Loucy (cell line): Measurements from ENCODE around the gene VIPR1.
A peak's percentile ranks its signal among the peaks of the same experiment; 100 is the strongest.

ENCODE experiments used
- H2AFZ ChIP-seq: fragments of 200-600 bp; sonication (generic); 2 replicates; pipeline ENCODE4 v1.6.0; 2016; ENCODE audit warnings: antibody characterized with exemption, mild to moderate bottlenecking, low read length, moderate library complexity
- H3F3A ChIP-seq: fragments of 200-600 bp; 2 replicates; pipeline ENCODE4 v1.6.0; 2016; ENCODE audit warnings: antibody characterized with exemption, low read depth, mild to moderate bottlenecking
- H3K27me3 ChIP-seq: fragments of 200-600 bp; sonication (generic); 2 replicates; pipeline ENCODE4 v1.6.1; 2014; ENCODE audit warnings: low read length, mild to moderate bottlenecking; ENCODE audit not compliant: insufficient read depth, poor library complexity, severe bottlenecking
- H3K36me3 ChIP-seq: fragments of 200-600 bp; sonication (generic); 2 replicates; pipeline ENCODE4 v1.6.1; 2016; ENCODE audit warnings: low read length; ENCODE audit not compliant: insufficient read depth
- H3K4me1 ChIP-seq: fragments of 200-600 bp; sonication (generic); 2 replicates; pipeline ENCODE4 v1.5.1; 2014; ENCODE audit warnings: low read length, mild to moderate bottlenecking; ENCODE audit not compliant: insufficient read depth, poor library complexity, severe bottlenecking
- H3K4me2 ChIP-seq: fragments of 200-600 bp; sonication (generic); 2 replicates; pipeline ENCODE4 v1.6.0; 2014; ENCODE audit warnings: antibody characterized with exemption, low read length, low read depth, mild to moderate bottlenecking; ENCODE audit not compliant: poor library complexity, severe bottlenecking
- H3K4me3 ChIP-seq: fragments of 200-600 bp; sonication (generic); 2 replicates; pipeline ENCODE4 v1.5.1; 2014; ENCODE audit warnings: low read length, mild to moderate bottlenecking, mixed read lengths; ENCODE audit not compliant: poor library complexity, severe bottlenecking
- H3K79me2 ChIP-seq: fragments of 200-600 bp; sonication (generic); 2 replicates; pipeline ENCODE4 v1.6.1; 2014; ENCODE audit warnings: low read length; ENCODE audit not compliant: insufficient read depth
- H3K9ac ChIP-seq: fragments of 200-600 bp; sonication (generic); 2 replicates; pipeline ENCODE4 v1.6.0; 2014; ENCODE audit warnings: mild to moderate bottlenecking, low read depth, low read length, moderate library complexity; ENCODE audit not compliant: poor library complexity, severe bottlenecking
- H3K9me2 ChIP-seq: fragments of 200-600 bp; sonication (generic); replicated peaks from 2 replicates; pipeline ENCODE4 v1.6.1; 2016; ENCODE audit warnings: low read depth, low read length, mixed read lengths
- H3K9me3 ChIP-seq: fragments of 200-600 bp; sonication (generic); 2 replicates; pipeline ENCODE4 v1.6.1; 2014; ENCODE audit warnings: mild to moderate bottlenecking, antibody characterized with exemption, low read length, low read depth; ENCODE audit not compliant: insufficient read depth
- H4K20me1 ChIP-seq: fragments of 200-600 bp; sonication (generic); 2 replicates; pipeline ENCODE4 v1.6.0; 2014; ENCODE audit warnings: antibody characterized with exemption, low read length, mild to moderate bottlenecking; ENCODE audit not compliant: insufficient read depth, poor library complexity, severe bottlenecking
- CTCF ChIP-seq: fragments of 200-600 bp; sonication (generic); conservative IDR thresholded peaks from 2 replicates; pipeline ENCODE4 v1.5.1; 2014; ENCODE audit warnings: mild to moderate bottlenecking, antibody characterized with exemption, low read length
- EZH2phosphoT487 ChIP-seq: fragments of 200-600 bp; IDR thresholded peaks from 2 replicates; pipeline ENCODE4 v1.6.1; 2018; ENCODE audit warnings: antibody characterized with exemption, mild to moderate bottlenecking, moderate library complexity, borderline replicate concordance

The VIPR1 gene

GRCh38 chr3:42511736-42512135 is 9.3 kb downstream of the VIPR1 start:
- no peak overlapping the region for H3K9ac ChIP-seq
- no peak overlapping the region for H3K4me2 ChIP-seq
- no peaks in the 10 kb centered on the region for H4K20me1 ChIP-seq
- no peaks in the 10 kb centered on the region for H3F3A ChIP-seq
- TF ChIP-seq EZH2phosphoT487 (no peak), CTCF (no peak)
- no peaks in the 10 kb centered on the region for H3K79me2 ChIP-seq
- no peak overlapping the region for H3K4me3 ChIP-seq
- H3K9me2 ChIP-seq = no peaks in the 10 kb centered on the region
- 0 out of 2 replicates have a peak overlapping the region, but pooled peaks have one; percentile 6 for H2AFZ ChIP-seq
- H3K27me3 ChIP-seq = no peaks in the 10 kb centered on the region
- no peaks in the 10 kb centered on the region for H3K36me3 ChIP-seq
- peaks cover 22% of the 10 kb centered on the region for H3K4me1 ChIP-seq
- no peaks in the 10 kb centered on the region for H3K9me3 ChIP-seq

- no peaks in the 10 kb centered on the region for H3K27me3 ChIP-seq
- no peaks in the 10 kb centered on the region for H3K9me3 ChIP-seq
- no peaks in the 10 kb centered on the region for H3K36me3 ChIP-seq
- no peak overlapping the region for H3K4me3 ChIP-seq
- no peaks in the 10 kb centered on the region for H4K20me1 ChIP-seq
- H3K4me2 ChIP-seq = no peak overlapping the region
- peaks cover 10% of the 10 kb centered on the region for H3K4me1 ChIP-seq
- H3K9ac ChIP-seq = no peak overlapping the region
- H3K9me2 ChIP-seq = no peaks in the 10 kb centered on the region
- H3K79me2 ChIP-seq = no peaks in the 10 kb centered on the region
- no peaks in the 10 kb centered on the region for H3F3A ChIP-seq
- no peak overlapping the region for H2AFZ ChIP-seq
- no peak for TF ChIP-seq CTCF
- TF ChIP-seq EZH2phosphoT487 = no peak
These were observed 10.7 kb downstream of the VIPR1 start for GRCh38 chr3:42513121-42513520.

- no peaks in the 10 kb centered on the region for H3K9me2 ChIP-seq
- no peaks in the 10 kb centered on the region for H3K9me3 ChIP-seq
- H4K20me1 ChIP-seq = no peaks in the 10 kb centered on the region
These were observed 11.1 kb downstream of the VIPR1 start for GRCh38 chr3:42513521-42513920.

More at GRCh38 chr3:42513521-42513920, 11.1 kb downstream of the VIPR1 start:
- no peak for TF ChIP-seq CTCF
- no peak for TF ChIP-seq EZH2phosphoT487
- Histone ChIP-seq H2AFZ (no peak overlapping the region), H3K4me3 (no peak overlapping the region), H3F3A (no peaks in the 10 kb centered on the region), H3K36me3 (no peaks in the 10 kb centered on the region), H3K27me3 (no peaks in the 10 kb centered on the region), H3K9ac (no peak overlapping the region), H3K79me2 (no peaks in the 10 kb centered on the region), H3K4me2 (no peak overlapping the region), H3K4me1 (peaks cover 10% of the 10 kb centered on the region)
